Endothelial cell (in vitro differentiated cells): ENCODE results near the gene PUS7. TPM values are rescaled to one million over a fixed set of nuclear protein-coding genes. Genes with fewer than 3 reads are reported as not detected.

Source experiments
- DNase-seq: peaks from one replicate; pipeline ENCODE4 v3.0.0; 2021; ENCODE audit warnings: low spot score
- H3K27ac Mint-ChIP-seq: one replicate; pipeline ENCODE4 v1.8.0; 2021; ENCODE audit warnings: mixed read lengths, inconsistent platforms; ENCODE audit not compliant: unreplicated experiment
- H3K27me3 Mint-ChIP-seq: one replicate; pipeline ENCODE4 v1.8.0; 2021; ENCODE audit warnings: mild to moderate bottlenecking, moderate library complexity, mixed read lengths, inconsistent platforms; ENCODE audit not compliant: unreplicated experiment
- H3K36me3 Mint-ChIP-seq: one replicate; pipeline ENCODE4 v1.8.0; 2021; ENCODE audit warnings: mild to moderate bottlenecking, low read depth, mixed read lengths, inconsistent platforms; ENCODE audit not compliant: unreplicated experiment
- H3K4me1 Mint-ChIP-seq: one replicate; pipeline ENCODE4 v1.8.0; 2021; ENCODE audit warnings: mild to moderate bottlenecking, mixed read lengths, inconsistent platforms; ENCODE audit not compliant: unreplicated experiment
- H3K4me3 Mint-ChIP-seq: one replicate; pipeline ENCODE4 v1.8.0; 2021; ENCODE audit warnings: mild to moderate bottlenecking, mixed read lengths, inconsistent platforms; ENCODE audit not compliant: unreplicated experiment
- H3K9me3 Mint-ChIP-seq: one replicate; pipeline ENCODE4 v1.8.0; 2021; ENCODE audit warnings: mixed read lengths, inconsistent platforms; ENCODE audit not compliant: unreplicated experiment
- CTCF ChIP-seq: fragments of 200-600 bp; sonication (generic); IDR thresholded peaks from one replicate; pipeline ENCODE4 v1.5.0; 2021; ENCODE audit warnings: antibody characterized with exemption; ENCODE audit not compliant: unreplicated experiment
- long read RNA-seq: library from polyadenylated mRNA; unstranded; transcript quantifications from one replicate; pipeline ENCODE4 v2.0.0, GENCODE V29; 2020; ENCODE audit not compliant: unreplicated experiment
- total RNA-seq: library from RNA; stranded (reverse); fragmentation: NEBNext Ultra II Directional; extraction: Animal tissue kit (Norgen Biotek cat#: 25700); gene quantifications from one replicate; pipeline ENCODE4 v1.2.1, GENCODE V29; 2021; ENCODE audit not compliant: unreplicated experiment

Gene PUS7
- 14.4 TPM for total RNA-seq
- long read RNA-seq, partial matches to known transcripts: 3 of 11 reads
- long read RNA-seq, other reads (novel, unspliced or antisense): 5 of 11 reads

DNA sequence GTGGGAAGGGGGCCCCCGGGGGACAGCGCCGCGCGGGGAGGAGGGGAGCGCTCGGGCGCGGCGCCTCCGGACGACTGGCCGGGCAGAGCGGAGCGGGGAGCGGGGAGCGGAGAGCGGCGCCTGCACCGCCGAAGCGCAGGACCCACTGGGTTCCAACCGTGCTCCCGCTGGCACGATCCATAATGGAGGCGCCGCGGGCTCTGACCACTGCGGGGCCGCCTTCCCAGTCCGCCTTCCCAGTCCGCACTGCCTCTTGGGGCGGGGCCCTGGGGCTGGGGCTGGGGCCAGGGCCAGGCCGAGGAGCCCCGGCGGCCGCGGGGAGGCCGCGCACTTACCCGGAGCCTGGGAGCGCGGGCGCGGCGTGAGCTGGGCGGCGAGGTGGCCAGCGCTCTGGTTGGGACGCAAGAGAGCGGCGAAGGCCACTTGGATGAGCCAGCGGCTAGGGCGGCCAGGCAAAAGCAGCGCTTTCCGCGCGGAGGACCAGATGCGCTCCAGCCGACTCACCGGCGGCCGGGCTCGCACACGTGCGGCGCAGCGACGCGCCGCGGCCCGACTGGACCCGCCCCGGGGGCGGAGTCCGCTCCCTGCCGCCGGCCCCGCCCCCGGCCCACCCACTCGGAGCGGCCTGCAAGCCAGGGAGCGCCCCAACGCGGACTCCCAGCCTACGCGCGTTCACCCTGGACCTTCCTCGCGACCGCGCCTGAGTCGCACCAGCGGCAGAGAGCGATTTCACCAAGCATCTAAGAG is at the start of gene PUS7:
TSS of gene PUS7 (minus strand) at position 555 of the 747 bp plus-strand sequence. CDS start 13,759 bp downstream, outside the sequence.
- peaks cover 7% of the 10 kb centered on the region for H3K4me1 Mint-ChIP-seq
- DNase-seq: peak; percentile 87
- H3K27ac Mint-ChIP-seq: no peak within 1 kb of the TSS
- peak within 1 kb of the TSS; percentile 95 for H3K4me3 Mint-ChIP-seq
- no peaks in the 10 kb centered on the region for H3K9me3 Mint-ChIP-seq
- TF ChIP-seq CTCF: no peak
- H3K36me3 Mint-ChIP-seq: no peaks in the 10 kb centered on the region
- H3K27me3 Mint-ChIP-seq: no peaks in the 10 kb centered on the region

DNA sequence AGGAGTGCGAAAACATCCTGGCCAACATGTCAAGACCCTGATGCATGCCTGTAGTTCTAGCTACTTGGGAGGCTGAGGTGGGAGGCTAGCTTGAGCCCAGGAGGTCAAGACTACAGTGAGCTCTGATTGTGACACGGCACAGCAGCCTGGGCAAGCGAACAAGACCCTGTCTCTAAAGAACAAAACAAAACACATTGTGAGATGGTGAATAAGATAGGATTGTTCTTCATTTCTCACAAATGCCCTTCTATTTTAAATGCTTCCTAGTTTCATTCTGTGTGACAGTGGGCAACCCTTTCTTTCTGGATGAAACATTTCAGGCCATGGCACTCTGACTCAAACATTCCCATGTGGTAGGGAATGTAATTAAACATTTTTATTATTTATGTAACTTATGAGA is 45.8 kb upstream of the PUS7 start:
- no peak for DNase-seq
- Mint-ChIP-seq H3K27me3 (no peaks in the 10 kb centered on the region), H3K27ac (no peak overlapping the region), H3K4me3 (no peak overlapping the region), H3K9me3 (no peaks in the 10 kb centered on the region), H3K4me1 (no peaks in the 10 kb centered on the region), H3K36me3 (peaks cover 9% of the 10 kb centered on the region)
- TF ChIP-seq CTCF: no peak

GRCh38 chr7:105567024-105567423 is 45.0 kb upstream of the PUS7 start:
- no peak for TF ChIP-seq CTCF
- H3K27me3 Mint-ChIP-seq: no peaks in the 10 kb centered on the region
- no peak overlapping the region for H3K4me3 Mint-ChIP-seq
- H3K4me1 Mint-ChIP-seq: no peaks in the 10 kb centered on the region
- no peak for DNase-seq
- peaks cover 9% of the 10 kb centered on the region for H3K36me3 Mint-ChIP-seq
- H3K9me3 Mint-ChIP-seq: no peaks in the 10 kb centered on the region
- no peak overlapping the region for H3K27ac Mint-ChIP-seq

- Mint-ChIP-seq H3K36me3 (peaks cover 9% of the 10 kb centered on the region), H3K27ac (no peak overlapping the region), H3K4me1 (no peaks in the 10 kb centered on the region), H3K9me3 (no peaks in the 10 kb centered on the region), H3K27me3 (no peaks in the 10 kb centered on the region), H3K4me3 (no peak overlapping the region)
- no peak for DNase-seq
- TF ChIP-seq CTCF: no peak
These were observed 43.1 kb upstream of the PUS7 start for GRCh38 chr7:105565190-105565589.

GRCh38 chr7:105559926-105560325 is 37.9 kb upstream of the PUS7 start:
- Mint-ChIP-seq H3K4me3 (no peak overlapping the region), H3K4me1 (no peaks in the 10 kb centered on the region), H3K27me3 (no peaks in the 10 kb centered on the region), H3K36me3 (peaks cover 4% of the 10 kb centered on the region), H3K9me3 (no peaks in the 10 kb centered on the region), H3K27ac (peak overlapping the region; percentile 59)
- TF ChIP-seq CTCF: no peak
- no peak for DNase-seq
